GM23248 (cell line): ENCODE results near the gene FATE1.

ENCODE experiments used
- EZH2 ChIP-seq: fragments of 200-600 bp; sonication (generic); IDR thresholded peaks from 2 replicates; pipeline ENCODE4 v1.6.1; 2018; ENCODE audit warnings: antibody characterized with exemption, mild to moderate bottlenecking; ENCODE audit not compliant: insufficient read depth, poor library complexity, severe bottlenecking
- EZH2phosphoT487 ChIP-seq: fragments of 200-600 bp; sonication (generic); IDR thresholded peaks from 2 replicates; pipeline ENCODE4 v1.6.1; 2018; ENCODE audit warnings: antibody characterized with exemption, moderate library complexity, mild to moderate bottlenecking, low read depth; ENCODE audit not compliant: insufficient read depth

DNA sequence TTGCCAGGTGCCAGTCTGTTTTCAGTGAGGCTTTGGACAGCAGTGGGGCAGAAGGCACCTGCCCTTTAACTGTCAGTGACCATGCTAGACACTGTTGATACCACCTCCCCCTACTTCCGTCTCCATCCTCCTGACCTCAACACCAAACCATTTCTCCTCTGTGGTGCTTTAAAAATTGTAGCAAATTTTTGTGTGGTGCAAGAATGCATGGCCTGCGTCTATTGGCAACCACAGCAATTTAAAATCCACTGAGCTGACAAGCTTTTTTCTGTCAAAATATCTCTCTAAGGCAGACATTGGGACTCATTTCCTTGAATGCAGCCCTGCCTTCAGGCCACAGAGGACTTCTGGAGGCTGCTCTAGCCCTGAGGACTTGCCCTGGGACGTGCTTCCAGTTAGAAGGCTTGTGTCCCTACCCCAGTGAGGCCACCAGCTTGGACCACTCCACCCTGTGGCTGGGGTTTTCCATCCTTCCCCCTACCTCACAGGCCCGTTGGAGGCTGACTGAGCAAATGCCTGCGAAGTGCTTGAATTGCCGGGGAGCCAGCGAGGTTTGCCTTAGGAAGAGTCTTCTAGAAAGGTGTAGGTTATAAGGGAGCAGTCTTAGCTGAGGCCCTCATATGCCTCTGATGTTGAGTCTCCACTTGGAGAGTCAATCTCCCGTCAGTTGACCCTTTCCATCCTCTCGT, 13.7 kb upstream of the FATE1 start:
- TF ChIP-seq EZH2 (no peak), EZH2phosphoT487 (no peak)
